NOMO-1 treated with dmso at 0.1 percent for 144 hours (cell line): ENCODE data around the gene TIMP2.
"Not testable (repeated sequence)": the region's sequence is repeated elsewhere in the genome, so short reads cannot be mapped to it uniquely, and the experiment has no call there.

Experiments used
- DNase-seq: peaks from one replicate; lab custom pipeline; 2025; ENCODE audit not compliant: unreplicated experiment; lab: John Stamatoyannopoulos, UW

TIMP2 gene

GRCh38 chr17:78892062-78892456 is 33.1 kb downstream of the TIMP2 start:
- no peak for DNase-seq

DNA sequence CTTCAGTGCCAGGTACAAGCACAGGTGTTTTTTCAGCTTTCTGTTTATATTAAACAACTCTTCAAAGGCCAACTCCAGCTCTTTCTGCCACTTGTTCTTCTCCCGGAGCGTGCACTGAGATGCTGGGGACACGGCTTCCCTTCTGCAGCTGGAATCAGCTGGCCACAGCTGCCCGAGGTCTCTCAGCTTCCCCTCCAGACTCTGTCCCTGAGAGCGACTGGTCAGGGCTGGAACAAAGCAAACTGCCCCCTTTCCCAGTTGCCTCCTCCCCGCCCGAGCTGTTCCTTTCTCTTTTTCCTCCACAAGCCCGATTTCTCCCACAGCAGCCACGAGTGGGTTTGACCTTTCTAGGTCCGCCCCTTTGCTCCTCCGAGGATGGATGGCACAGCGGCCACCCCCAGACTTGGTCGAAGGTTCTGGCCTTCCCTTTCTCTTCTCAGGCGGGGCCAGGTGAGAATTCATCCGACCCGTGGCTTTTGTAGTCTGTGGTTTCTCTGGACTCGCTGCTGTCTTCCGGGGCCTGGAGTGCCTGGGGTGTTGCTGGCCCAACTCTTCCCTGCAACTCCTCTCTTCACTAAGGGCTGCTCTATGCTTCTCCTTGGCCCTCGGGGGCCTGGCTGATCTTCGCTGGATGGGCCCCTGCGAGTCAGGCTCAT is 33.7 kb downstream of the TIMP2 start:
- DNase-seq: no peak

- DNase-seq: peak; percentile 97
Observed at GRCh38 chr17:78890498-78890897, 34.7 kb downstream of the TIMP2 start.

DNA sequence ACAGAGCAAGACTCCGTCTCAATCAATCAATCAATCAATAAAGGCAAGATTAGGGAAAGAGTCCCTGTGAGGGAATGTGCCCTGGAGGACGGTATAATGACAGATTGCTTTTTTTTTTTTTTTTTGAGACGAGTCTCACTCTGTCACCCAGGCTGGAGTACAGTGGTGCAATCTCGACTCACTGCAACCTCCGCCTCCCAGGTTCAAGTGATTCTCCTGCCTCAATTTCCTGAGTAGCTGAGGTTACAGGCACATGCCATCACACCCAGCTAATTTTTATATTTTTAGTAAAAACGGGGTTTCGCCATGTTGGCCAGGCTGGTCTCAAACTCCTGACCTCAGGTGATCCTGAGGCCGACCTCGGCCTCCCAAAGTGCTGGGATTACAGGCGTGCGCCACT is 35.1 kb downstream of the TIMP2 start:
- not testable (repeated sequence) for DNase-seq

DNA sequence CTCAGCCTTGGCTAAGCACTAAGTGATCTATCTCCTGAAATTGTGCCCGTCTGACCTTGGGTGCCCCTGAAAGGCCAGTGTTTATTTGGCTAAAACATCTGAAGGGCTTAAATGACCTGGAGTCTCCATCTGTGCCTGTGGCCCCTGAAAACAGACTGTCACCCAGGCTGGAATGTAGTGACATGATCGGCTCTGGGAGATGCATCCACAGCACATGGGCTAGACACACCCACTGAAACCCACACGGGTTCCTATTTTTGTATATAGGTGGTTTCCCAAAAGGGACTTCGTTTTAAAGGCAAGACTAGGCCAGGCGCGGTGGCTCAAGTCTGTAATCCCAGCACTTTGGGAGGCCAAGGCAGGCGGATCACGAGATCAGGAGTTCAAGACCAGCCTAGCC is 35.7 kb downstream of the TIMP2 start:
- peak; percentile 17 for DNase-seq

DNA sequence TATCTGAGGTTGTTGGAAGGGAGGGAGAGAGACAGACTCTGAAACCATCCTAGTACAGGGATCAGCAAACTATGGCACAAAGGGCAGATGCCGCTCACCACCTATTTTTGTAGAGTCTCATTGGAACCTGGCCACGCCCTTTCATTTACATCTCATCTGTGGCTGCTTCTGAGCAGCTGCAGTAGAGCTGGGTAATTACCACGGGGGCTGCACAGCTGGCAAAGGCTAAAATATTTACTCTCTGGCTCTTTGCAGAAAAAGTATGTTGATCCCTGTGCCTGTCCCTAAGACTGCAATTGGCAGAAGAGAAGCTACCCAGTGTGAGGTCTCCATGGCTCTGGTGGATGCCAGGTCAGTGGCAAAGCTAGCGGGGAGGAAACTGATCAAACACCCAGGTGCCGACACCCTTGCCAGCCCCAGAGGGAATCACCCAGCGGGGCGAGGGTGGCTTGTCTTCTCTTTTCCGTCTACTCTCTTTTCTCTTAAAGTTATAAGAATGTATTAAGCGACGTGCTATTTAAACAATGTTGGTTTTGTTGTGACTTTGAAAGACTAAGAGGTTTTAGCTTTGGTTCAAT is 36.2 kb downstream of the TIMP2 start:
- DNase-seq: no peak

DNA sequence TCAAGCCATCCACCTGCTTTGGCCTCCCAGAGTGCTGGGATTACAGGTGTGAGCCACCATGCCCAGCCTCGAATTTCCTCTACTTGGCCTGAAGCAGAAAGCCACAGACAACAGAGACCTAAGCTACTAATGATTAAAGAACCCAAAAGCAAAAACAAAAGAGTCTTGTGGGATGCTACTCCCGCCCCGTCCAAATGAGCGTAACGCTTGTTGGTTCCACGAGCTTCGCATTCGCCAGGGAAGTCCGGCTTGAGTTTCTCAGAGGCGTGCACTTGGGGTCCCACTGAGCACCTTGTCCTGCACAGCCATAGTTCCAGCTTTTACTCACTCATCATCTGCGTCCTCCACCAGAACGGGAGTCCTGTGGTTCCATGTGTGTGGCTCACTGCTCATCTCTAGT is 38.2 kb downstream of the TIMP2 start:
- no peak for DNase-seq

DNA sequence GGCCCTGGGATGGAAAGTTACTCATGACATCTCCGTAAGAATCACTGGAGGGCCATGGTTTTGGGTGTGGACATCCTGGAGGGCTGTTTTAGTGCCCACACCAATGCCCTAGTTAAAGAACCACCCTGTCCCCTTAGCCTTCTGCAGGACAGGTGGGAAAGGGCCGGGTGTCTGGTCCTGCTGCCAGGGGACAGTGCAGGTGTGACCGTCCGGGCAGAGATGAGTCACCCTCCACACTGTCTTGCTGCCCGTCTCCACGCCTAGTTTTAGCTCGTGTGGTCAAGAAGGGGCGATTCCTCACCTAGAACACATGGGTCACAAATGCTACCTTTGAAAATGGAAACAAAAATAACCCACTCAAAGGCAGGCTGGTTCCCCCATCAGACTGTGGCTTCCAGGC is 39.2 kb downstream of the TIMP2 start:
- no peak for DNase-seq

GRCh38 chr17:78884876-78885667 is 40.1 kb downstream of the TIMP2 start:
- no peak for DNase-seq

GRCh38 chr17:78884148-78884825 is 40.9 kb downstream of the TIMP2 start:
- DNase-seq: no peak

GRCh38 chr17:78883533-78884131 is 41.6 kb downstream of the TIMP2 start:
- DNase-seq: peak; percentile 12

- peak; percentile 57 for DNase-seq
Observed at GRCh38 chr17:78883089-78883532, 42.1 kb downstream of the TIMP2 start.

DNA sequence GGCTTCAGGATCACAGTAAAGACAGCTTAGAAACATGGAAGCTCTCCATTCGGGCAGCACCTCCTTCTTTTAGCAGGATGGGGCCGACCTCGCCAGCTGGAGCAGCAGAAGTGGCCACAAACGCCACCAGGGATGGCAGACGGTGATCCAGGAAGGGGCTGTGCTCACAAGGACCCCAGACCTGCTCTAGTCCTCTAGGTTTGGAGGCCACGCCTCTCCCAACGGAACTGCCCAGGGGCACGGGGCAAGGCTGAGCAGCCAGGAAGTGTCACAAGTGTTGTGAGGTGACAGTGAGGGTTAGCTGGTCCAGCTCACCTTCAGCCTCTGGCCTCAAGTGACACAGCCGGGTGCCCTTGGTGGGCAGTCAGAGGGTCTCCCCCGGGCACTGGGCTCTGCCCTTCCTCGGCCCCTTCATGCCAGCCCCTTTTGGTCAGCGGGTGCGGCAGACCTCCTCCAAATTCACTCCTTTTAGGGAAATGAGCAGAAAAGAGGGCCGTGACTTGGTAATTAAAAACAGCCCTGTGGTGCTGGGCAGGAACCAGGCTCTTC is 42.6 kb downstream of the TIMP2 start:
- peak; percentile 36 for DNase-seq

- no peak for DNase-seq
Observed at GRCh38 chr17:78879635-78880186, 45.5 kb downstream of the TIMP2 start.

GRCh38 chr17:78878871-78879527 is 46.2 kb downstream of the TIMP2 start:
- no peak for DNase-seq

GRCh38 chr17:78878261-78878660 is 46.9 kb downstream of the TIMP2 start:
- DNase-seq: no peak

GRCh38 chr17:78876954-78877517 is 48.2 kb downstream of the TIMP2 start:
- DNase-seq: not testable (repeated sequence)

DNA sequence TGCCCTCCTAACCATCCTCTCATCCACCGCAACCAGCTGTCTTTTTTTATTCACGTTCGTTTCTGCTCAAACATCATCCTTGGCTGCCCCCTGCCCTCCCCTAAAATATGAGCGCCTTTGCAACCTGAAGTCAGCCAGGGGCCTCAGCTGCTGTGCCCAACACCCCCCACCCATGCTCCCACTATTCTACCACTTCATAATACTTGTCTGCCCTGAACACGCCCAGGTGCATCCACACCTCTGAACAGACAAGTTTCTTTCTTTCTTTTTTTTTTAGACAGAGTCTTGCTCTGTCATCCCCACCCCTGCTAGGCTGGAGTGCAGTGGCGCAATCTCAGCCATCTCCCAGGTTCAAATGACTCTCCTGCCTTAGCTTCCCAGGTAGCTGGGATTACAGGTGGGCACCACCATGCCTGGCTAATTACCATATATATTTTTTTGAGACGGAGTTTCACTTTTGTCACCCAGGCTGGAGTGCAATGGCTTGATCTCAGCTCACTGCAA is 49.0 kb downstream of the TIMP2 start:
- no peak for DNase-seq

GRCh38 chr17:78875363-78876093 is 49.7 kb downstream of the TIMP2 start:
- no peak for DNase-seq
